ENCODE data around the gene SLC25A47. TPM values are rescaled to one million over a fixed set of nuclear protein-coding genes. Genes with fewer than 3 reads are reported as not detected.

The SLC25A47 gene
- total RNA-seq, 1 experiment from 2014 or later, result not detected

DNA sequence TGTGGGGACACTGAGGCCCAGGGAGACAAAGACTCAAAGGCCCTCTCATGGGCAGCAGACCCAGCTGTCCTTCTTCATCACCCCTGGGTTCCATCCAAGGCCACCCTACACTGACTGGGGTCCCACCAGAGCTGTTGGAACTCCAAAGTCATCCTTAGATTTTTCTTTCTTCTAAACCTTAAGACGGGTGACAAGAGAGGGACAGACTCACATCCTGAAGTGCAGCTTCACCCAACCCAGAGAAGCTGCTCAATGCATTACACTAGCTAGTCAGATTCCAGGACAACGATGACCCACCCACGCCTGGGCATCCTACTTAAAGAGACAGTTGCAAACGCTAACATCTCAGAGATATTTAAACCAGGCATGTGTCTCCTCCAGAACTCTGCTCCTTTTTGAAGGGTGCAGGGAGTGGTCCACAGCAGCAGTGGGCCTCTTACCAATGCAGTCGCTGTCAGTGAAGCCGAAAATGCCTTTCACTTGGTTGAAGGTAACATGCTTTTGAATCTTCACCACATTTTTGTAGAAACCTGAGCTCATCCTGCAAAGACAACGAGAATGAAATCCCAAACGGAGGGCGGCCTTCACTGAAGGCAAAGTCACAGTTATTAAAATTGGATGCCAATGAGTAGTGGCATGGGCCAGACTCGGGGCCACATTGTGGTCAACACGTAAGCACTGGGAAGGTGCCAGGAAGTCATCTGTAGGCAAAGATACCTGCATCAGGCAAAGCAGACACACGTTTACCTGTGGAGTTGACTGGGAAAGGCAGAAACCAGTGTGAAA is 23.4 kb downstream of the SLC25A47 start:
- H3K27me3 ChIP-seq, result no peaks in the 10 kb centered on the region
- peaks cover 11% of the 10 kb centered on the region for H3K36me3 ChIP-seq
- no peak for DNase-seq
- H3K4me3 ChIP-seq, result no peak overlapping the region
- H3K9me3 ChIP-seq, result no peaks in the 10 kb centered on the region

DNA sequence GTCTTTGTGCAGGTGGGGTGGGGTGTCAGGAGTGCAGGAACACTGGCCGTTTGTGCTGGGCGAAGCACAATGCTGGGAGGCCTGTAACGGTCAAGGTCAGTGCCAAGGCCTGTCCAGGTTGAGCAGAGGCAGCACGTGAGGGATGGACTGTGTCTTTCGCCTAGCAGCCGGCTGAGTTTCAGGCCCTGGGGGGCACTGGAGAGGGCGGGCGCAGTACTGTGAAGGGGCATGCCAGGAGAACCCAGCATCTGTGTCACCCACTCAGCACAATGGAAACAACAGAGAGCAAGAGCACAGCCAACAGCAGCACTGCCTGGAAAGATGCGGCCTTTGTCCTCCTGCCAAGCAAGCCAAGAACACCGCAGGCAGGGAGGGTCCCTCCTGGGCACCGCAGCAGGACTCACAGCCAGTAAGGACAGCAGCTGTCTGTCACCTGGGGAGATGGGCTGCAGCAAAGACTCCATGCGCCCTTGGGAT is 25.2 kb downstream of the SLC25A47 start:
- H3K27me3 ChIP-seq, result no peaks in the 10 kb centered on the region
- no peaks in the 10 kb centered on the region for H3K9me3 ChIP-seq
- no peak overlapping the region for H3K4me3 ChIP-seq
- H3K36me3 ChIP-seq, result peaks cover 20% of the 10 kb centered on the region
- DNase-seq, result no peak

DNA sequence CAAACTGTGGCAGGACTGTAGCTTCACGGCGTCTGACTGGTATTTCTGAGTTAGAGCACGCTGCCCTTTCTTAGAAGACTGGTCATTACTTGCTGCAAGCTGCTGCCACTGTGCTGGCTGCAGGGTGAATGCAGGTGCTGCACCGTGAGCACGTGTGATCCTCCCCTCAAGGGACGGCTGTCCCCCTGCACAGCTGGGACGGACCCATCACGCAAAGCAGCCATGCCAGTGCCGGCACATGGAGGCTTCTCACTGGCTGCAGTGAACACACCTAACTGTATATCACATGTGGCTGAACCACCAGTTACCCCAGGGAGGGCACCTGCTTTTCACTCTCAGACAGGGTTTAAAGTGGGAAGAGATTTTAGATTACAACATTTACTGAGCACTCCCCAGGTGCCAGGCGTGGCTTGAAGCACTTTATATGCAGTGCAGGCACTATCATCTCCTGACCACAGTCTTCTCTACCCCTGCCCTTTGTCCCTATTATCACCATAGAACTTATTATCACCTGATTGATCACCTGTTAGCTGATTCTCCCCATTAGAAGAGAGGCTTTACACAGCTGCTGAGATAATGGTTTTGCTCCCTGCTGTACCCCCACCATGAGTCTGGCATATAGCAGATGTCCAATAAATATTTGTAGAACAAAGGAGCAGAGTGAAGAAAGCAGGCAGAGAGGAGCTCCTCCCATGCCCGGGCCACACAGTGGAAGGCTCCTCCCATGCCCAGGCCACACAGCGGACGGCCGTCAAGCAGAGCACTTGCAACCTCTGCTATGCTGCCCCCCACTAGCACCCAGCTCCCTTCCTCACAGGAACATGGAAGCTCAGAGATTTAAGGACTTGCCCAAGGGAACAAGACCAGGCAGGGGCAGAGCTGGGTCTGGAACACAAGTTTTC is 25.9 kb downstream of the SLC25A47 start:
- Histone ChIP-seq H3K27me3 (no peaks in the 10 kb centered on the region), H3K4me3 (no peak overlapping the region), H3K9me3 (no peaks in the 10 kb centered on the region), H3K36me3 (peaks cover 21% of the 10 kb centered on the region)
- no peak for DNase-seq

DNA sequence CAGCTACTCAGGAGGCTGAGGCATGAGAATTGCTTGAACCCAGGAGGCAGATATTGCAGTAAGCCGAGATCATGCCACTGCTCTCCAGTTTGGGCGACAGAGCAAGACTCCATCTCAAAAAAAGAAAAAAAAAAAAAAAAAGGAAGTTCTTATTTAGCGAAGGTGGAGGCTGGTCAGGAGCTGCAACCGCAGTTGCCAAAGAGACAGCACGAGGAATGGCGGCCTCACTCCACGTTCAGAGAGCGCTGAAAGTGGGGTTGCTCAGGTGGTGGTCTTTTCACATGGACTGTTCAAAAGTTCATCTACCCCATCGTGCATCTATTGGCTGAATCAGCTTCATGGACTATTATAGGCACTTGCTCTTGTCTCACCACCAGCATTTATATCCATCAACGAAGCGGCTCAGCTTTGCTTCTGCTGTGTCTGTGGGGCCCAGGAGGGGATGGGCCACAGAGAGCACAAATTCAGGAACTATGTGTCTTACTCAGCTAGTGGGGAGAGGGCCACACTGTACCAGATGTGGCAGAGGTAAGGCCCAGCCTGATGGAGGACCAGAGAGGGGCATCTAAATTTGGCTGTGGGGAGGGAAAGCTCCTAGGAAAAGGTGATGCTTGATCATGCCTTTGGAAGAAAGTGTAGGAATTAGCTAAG is 27.3 kb downstream of the SLC25A47 start:
- H3K4me3 ChIP-seq, result no peak overlapping the region
- no peak for DNase-seq
- peaks cover 30% of the 10 kb centered on the region for H3K36me3 ChIP-seq
- H3K9me3 ChIP-seq, result no peaks in the 10 kb centered on the region
- no peaks in the 10 kb centered on the region for H3K27me3 ChIP-seq

- DNase-seq, result no peak
- no peak overlapping the region for H3K4me3 ChIP-seq
- peaks cover 31% of the 10 kb centered on the region for H3K36me3 ChIP-seq
- H3K27me3 ChIP-seq, result no peaks in the 10 kb centered on the region
- no peaks in the 10 kb centered on the region for H3K9me3 ChIP-seq
Measured at GRCh38 chr14:100350986-100351385, 27.8 kb downstream of the SLC25A47 start.

DNA sequence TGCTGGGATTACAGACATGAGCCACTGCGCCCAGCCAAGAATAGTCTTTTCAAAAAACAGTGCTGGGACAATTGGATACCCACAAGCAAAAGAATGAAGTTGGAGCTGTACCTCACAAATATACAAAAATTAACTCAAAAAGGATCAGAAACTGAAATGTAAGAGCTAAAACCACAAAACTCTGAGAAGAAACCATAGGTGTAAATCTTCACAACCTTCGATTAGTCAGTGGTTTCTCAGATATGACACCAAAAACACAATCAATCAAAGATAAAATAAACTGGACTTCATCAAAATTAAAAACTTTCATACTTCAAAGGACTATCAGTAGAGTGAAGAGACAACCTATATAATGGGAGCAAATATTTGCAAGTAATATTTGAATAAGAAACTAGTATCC is 35.3 kb downstream of the SLC25A47 start:
- DNase-seq, result no peak
- no peaks in the 10 kb centered on the region for H3K9me3 ChIP-seq
- peaks cover 54% of the 10 kb centered on the region for H3K36me3 ChIP-seq
- no peak overlapping the region for H3K4me3 ChIP-seq
- no peaks in the 10 kb centered on the region for H3K27me3 ChIP-seq

DNA sequence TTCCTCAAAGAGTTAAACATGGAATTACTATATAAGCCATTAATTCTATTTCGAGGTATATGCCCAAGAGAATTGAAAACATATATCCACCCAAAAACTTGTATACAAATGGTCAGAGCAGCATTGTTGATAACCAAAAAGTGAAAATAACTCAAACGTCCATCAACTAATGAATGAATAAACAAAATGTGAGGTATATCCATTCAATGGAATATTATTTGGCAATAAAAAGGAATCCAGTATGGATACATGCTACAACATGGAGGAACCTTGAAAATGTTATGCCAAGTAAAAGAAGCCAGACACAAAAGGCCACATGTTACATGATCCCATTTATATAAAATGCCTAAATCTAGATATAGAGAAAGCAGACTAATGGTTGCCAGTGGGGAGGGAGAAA is 36.0 kb downstream of the SLC25A47 start:
- DNase-seq, result no peak
- Histone ChIP-seq H3K4me3 (no peak overlapping the region), H3K9me3 (no peaks in the 10 kb centered on the region), H3K36me3 (peaks cover 55% of the 10 kb centered on the region), H3K27me3 (no peaks in the 10 kb centered on the region)

DNA sequence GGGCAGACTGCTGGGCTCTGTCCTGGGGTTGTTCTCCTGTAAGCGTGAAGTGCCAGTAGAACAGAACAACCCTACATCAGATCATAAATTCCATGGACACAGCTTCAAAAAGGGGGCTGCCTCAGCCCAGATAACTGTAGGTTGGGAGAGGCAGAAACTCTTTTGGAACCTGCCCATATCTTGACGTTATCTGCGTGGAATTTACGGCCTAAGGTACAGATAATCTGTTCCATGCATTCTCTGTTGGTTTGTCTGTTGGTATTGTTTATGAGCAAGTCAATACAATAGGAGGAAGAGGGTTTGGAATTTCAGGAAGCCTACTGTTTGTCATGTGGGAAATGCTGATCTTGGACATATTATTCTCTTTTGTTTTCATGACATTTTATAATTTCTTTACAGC is 36.7 kb downstream of the SLC25A47 start:
- no peaks in the 10 kb centered on the region for H3K9me3 ChIP-seq
- no peak for DNase-seq
- no peaks in the 10 kb centered on the region for H3K27me3 ChIP-seq
- H3K4me3 ChIP-seq, result no peak overlapping the region
- H3K36me3 ChIP-seq, result peaks cover 53% of the 10 kb centered on the region

DNA sequence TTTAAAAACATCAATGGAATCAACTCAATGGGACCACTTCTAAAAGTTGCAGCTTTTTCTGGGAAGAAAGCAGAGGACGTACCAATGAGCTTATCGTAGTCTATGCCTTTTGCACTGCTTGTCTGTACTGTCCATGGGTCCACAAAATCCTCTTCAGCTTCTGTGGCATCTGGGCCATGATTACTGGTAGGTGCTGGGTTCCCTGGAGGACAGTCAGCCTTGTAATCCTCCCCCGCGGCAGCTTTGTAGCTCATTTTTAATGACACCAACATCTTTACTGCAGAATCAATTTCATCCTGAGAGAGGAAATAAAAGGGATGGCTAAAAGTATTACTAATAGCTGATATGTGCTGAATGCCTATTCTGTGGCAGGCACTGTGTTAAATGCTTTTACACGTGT is 38.5 kb downstream of the SLC25A47 start:
- DNase-seq, result no peak
- Histone ChIP-seq H3K9me3 (no peaks in the 10 kb centered on the region), H3K4me3 (no peak overlapping the region), H3K27me3 (no peaks in the 10 kb centered on the region), H3K36me3 (peaks cover 49% of the 10 kb centered on the region)

DNA sequence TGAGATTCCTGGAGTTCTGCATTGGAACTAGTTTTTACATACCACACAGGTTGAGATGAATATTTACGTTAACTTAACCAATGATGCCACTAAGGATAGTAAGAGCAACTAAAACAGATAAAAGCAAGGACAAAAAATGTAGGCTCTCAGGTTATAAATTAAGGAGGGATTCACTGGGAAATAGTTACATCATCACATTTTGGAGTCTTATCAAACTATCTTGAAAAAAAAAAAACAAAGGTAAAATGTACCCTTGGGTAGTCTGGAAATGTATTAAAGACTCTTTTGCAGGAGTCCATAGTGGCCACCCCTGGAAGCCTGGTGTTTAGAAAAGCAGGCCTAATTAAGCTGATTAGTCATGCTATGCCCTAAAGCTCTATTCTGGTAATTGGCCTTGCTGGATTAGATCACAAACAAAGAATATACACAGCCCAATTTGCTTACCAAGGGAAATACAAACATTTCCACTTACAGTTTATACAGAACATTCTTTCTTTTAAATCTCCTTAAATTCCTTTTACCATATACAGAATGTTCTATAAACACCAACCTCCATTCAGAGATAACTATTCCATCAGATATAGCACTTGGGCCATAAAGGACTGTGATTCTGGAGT is 39.3 kb downstream of the SLC25A47 start:
- Histone ChIP-seq H3K27me3 (no peaks in the 10 kb centered on the region), H3K4me3 (no peak overlapping the region), H3K36me3 (peaks cover 51% of the 10 kb centered on the region), H3K9me3 (no peaks in the 10 kb centered on the region)
- no peak for DNase-seq

DNA sequence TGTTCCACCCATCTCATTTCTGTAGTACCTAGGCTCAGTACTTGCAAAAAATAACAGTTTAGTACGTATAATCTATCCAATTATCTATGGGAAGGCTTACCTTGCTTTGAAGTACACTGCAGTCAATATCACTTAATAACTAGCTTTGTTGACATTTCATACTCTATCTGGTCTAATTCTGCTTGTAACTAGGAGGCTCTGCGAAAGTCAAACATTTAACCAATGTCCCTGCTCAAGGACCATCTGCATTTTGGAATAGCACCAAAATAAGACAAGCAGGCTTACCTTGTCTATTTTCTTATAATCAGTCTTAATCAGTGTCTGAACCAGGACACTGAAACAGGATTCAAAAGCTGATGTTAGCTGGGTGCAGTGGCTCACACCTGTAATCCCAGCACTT is 39.9 kb downstream of the SLC25A47 start:
- Histone ChIP-seq H3K9me3 (no peaks in the 10 kb centered on the region), H3K4me3 (no peak overlapping the region), H3K27me3 (no peaks in the 10 kb centered on the region), H3K36me3 (peaks cover 55% of the 10 kb centered on the region)
- DNase-seq, result no peak

DNA sequence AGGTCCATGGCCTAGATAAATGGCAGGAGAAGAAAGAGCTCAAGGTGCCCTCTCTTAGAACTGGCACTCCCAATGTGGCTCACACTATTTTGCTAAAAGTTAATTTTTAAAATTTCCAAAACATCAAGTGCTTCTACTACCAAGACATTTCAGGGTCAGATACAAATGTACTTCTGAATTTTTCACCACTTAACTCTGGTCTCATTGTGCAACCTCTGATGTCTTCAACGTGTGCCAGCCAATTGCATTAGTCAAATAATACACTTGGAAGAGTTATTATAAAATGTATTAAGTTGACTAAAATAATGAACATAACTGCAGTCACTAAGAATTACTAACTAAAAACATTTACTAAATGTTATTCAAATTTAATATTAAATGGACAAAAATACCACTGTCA is 41.3 kb downstream of the SLC25A47 start:
- Histone ChIP-seq H3K27me3 (no peaks in the 10 kb centered on the region), H3K4me3 (no peak overlapping the region), H3K36me3 (peaks cover 53% of the 10 kb centered on the region), H3K9me3 (no peaks in the 10 kb centered on the region)
- DNase-seq, result no peak

GRCh38 chr14:100365741-100366140 is 42.6 kb downstream of the SLC25A47 start:
- Histone ChIP-seq H3K27me3 (no peaks in the 10 kb centered on the region), H3K36me3 (peaks cover 41% of the 10 kb centered on the region), H3K9me3 (no peaks in the 10 kb centered on the region), H3K4me3 (no peak overlapping the region)
- DNase-seq, result no peak

- H3K27me3 ChIP-seq, result no peaks in the 10 kb centered on the region
- H3K36me3 ChIP-seq, result peaks cover 32% of the 10 kb centered on the region
- DNase-seq, result no peak
- no peak overlapping the region for H3K4me3 ChIP-seq
- no peaks in the 10 kb centered on the region for H3K9me3 ChIP-seq
Measured at GRCh38 chr14:100369019-100369418, 45.9 kb downstream of the SLC25A47 start.

DNA sequence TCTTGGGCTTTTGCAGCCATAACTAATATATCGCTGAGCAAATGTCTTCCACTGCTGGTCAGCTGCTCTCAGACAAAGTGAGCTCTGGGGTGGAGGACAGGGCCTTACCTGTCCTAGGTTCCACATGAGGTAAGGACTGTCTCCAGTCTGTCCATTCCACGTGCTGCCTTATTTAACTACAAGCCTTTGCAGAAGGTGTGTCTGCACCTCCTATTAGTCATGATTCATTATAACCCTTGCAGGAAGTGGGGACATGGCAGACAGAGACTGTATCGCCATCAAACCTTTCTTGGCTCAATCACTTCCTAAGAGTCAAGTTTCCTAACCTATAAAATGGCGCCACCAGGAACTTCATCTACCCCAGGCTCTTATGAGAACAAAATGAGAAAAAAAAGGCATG is 46.9 kb downstream of the SLC25A47 start:
- DNase-seq, result no peak
- Histone ChIP-seq H3K36me3 (peaks cover 27% of the 10 kb centered on the region), H3K9me3 (no peaks in the 10 kb centered on the region), H3K27me3 (no peaks in the 10 kb centered on the region), H3K4me3 (no peak overlapping the region)

DNA sequence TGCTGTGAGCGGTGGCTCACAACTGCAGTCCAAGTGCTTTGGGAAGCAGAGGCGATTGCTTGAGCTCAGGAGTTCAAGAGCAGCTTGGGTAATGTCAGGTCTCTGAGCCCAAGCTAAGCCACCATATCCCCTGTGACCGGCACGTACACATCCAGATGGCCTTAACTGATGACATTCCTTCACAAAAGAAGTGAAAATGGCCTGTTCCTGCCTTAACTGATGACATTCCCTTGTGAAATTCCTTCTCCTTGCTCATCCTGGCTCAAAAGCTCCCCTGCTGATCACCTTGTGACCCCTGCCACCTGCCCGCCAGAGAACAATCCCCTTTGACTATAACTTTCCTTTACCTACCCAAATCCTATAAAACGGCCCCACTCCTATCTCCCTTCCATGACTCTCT is 48.6 kb downstream of the SLC25A47 start:
- H3K4me3 ChIP-seq, result no peak overlapping the region
- DNase-seq, result no peak

More for the DNA sequence above, 48.6 kb downstream of the SLC25A47 start:
- Histone ChIP-seq H3K27me3 (no peaks in the 10 kb centered on the region), H3K9me3 (no peaks in the 10 kb centered on the region), H3K36me3 (peaks cover 23% of the 10 kb centered on the region)

Measured in MG63 (cell line).